C4-2B (cell line): ENCODE data around the gene AP5M1.
"Not testable (repeated sequence)": the region's sequence is repeated elsewhere in the genome, so short reads cannot be mapped to it uniquely, and the experiment has no call there.

ENCODE experiments used
- H3K27ac ChIP-seq: fragments of 450-650 bp; 2 replicates; pipeline ENCODE4 v1.5.1; 2017
- CTCF ChIP-seq: fragments of 450-650 bp; conservative IDR thresholded peaks from 2 replicates; pipeline ENCODE4 v1.5.1; 2017; ENCODE audit warnings: mild to moderate bottlenecking
- ZFX ChIP-seq: fragments of 450-650 bp; IDR thresholded peaks from 2 replicates; pipeline ENCODE4 v1.6.1; 2017

Gene AP5M1

GRCh38 chr14:57245941-57246340, 22.8 kb upstream of the AP5M1 start:
- no peak overlapping the region for H3K27ac ChIP-seq
- no peak for TF ChIP-seq ZFX
- no peak for TF ChIP-seq CTCF

GRCh38 chr14:57246933-57247657, 21.7 kb upstream of the AP5M1 start:
- no peak overlapping the region for H3K27ac ChIP-seq
- TF ChIP-seq ZFX (no peak), CTCF (no peak)

GRCh38 chr14:57254884-57255283, 13.9 kb upstream of the AP5M1 start:
- TF ChIP-seq CTCF (no peak), ZFX (no peak)

DNA sequence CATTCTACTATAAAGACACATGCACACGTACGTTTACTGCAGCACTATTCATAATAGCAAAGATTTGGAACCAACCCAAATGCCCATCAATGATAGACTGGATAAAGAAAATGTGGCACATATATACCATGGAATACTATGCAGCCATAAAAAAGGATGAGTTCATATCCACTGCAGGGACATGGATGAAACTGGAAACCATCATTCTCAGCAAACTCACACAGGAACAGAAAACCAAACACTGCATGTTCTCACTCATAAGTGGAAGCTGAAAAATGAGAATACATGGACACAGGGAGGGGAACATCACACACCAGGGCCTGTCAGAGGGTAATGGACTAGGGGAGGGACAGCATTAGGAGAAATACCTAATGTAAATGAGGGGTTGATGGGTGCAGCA, 10.6 kb upstream of the AP5M1 start:
- not testable (repeated sequence) for H3K27ac ChIP-seq

More at GRCh38 chr14:57254884-57255283, 13.9 kb upstream of the AP5M1 start:
- H3K27ac ChIP-seq: no peak overlapping the region

GRCh38 chr14:57259672-57260071, 9.1 kb upstream of the AP5M1 start:
- no peak overlapping the region for H3K27ac ChIP-seq
- no peak for TF ChIP-seq CTCF
- TF ChIP-seq ZFX: no peak

- TF ChIP-seq ZFX: no peak
- no peak overlapping the region for H3K27ac ChIP-seq
Measured at GRCh38 chr14:57261604-57262003, 7.2 kb upstream of the AP5M1 start.

DNA sequence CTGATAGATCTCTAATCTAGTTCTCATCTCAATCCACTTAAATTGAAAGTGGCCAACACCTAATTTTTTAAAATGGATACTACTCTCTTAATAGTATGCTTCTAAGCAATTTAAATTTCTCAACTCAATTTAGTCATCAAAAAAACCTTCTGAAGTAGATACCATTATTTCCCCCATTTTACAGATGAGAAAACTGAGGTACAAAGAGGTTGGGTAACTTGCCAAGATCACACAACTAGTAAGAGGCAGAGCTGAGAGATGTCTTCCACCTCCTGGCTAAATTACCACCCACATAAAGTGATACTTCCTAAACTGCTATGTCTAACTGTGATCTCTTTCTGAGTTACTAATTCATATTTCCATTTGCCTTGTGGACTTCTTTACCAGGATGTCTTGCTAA, 6.7 kb upstream of the AP5M1 start:
- H3K27ac ChIP-seq: no peak overlapping the region

GRCh38 chr14:57266065-57266464, 2.7 kb upstream of the AP5M1 start:
- no peak for TF ChIP-seq CTCF
- TF ChIP-seq ZFX: no peak
- no peak overlapping the region for H3K27ac ChIP-seq

More for the DNA sequence above, 6.7 kb upstream of the AP5M1 start:
- TF ChIP-seq CTCF (no peak), ZFX (no peak)
